GM21825 (cell line): ENCODE results near the gene RIPPLY2.
"Not testable (repeated sequence)": the region's sequence is repeated elsewhere in the genome, so short reads cannot be mapped to it uniquely, and the experiment has no call there.

Experiments used
- ATAC-seq: cut with Tn5 transposase; IDR thresholded peaks from one replicate; pipeline ENCODE4 v1.9.1; 2021; ENCODE audit warnings: mild to moderate bottlenecking, moderate library complexity; ENCODE audit not compliant: unreplicated experiment

Gene RIPPLY2

GRCh38 chr6:83897094-83897493 is 43.9 kb downstream of the RIPPLY2 start:
- not testable (repeated sequence) for ATAC-seq

GRCh38 chr6:83901624-83902023 is 48.5 kb downstream of the RIPPLY2 start:
- ATAC-seq: no peak

DNA sequence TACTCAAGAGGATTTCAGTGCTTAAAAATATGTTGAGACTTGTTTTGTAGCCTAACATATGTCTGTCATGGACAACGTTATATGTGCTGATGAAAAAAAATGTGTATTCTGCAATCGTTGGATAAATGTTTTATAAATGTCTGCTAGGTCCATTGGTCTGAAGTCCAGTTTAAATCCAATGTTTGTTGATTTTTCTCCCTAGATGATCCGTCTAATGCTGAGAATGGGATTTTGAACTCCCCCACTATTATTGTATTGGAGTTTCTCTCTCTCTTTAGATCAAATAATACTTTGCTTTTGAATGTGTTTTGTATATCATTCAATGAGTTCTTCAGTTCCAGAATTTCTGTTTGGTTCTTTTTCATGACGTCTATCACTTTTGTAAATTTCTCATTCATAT is 51.2 kb downstream of the RIPPLY2 start:
- ATAC-seq: no peak

DNA sequence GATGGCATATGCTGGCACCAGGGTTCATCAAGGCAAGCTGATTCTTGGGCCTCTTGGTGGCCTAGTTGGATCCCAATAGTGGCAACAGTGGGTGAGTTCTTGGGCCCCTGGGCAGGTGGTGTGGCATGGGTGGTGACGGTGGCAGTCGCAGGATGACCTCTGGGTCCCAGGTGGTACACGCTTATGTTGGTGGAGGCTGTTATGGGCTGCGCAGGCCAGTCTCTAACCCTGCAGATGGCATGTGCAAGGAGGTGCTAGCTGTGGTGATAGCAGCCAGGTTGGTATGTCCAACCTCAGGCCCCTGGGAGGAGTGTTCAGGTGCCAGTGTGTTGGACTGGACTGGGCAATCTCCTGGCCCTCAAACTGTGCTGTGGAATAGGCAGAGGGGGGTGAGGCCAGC is 52.5 kb downstream of the RIPPLY2 start:
- no peak for ATAC-seq
